SKM-1 treated with dmso at 0.1 percent for 144 hours (cell line): ENCODE results near the gene HAUS8.

Experiments
- DNase-seq: peaks from one replicate; lab custom pipeline; 2025; ENCODE audit not compliant: unreplicated experiment; lab: John Stamatoyannopoulos, UW

The HAUS8 gene

GRCh38 chr19:17001603-17002183 is 73.6 kb downstream of the HAUS8 start:
- DNase-seq = no peak
